Midbrain (tissue), 1 donor: ENCODE results near the gene KRTAP4-7.
"Not testable (repeated sequence)": the region's sequence is repeated elsewhere in the genome, so short reads cannot be mapped to it uniquely, and the experiment has no call there.

Experiments
- DNase-seq: peaks from one replicate; lab custom pipeline; 2025; lab: John Stamatoyannopoulos, UW

KRTAP4-7 gene

GRCh38 chr17:41108728-41109386 lies 24.9 kb downstream of the KRTAP4-7 start:
- not testable (repeated sequence) for DNase-seq

- no peak for DNase-seq
Measured at GRCh38 chr17:41111151-41111885, 27.4 kb downstream of the KRTAP4-7 start.

- no peak for DNase-seq
Measured at GRCh38 chr17:41116297-41116696, 32.3 kb downstream of the KRTAP4-7 start.

- DNase-seq: not testable (repeated sequence)
Measured at GRCh38 chr17:41117846-41118386, 34.0 kb downstream of the KRTAP4-7 start, which contains the start of gene KRTAP4-11. TSS of gene KRTAP4-11 (minus strand) at chr17:41118373. CDS start at chr17:41118315, 58 bp downstream.

- DNase-seq: no peak
Measured at GRCh38 chr17:41118721-41119120, 34.8 kb downstream of the KRTAP4-7 start.

GRCh38 chr17:41119696-41120690 lies 36.0 kb downstream of the KRTAP4-7 start:
- not testable (repeated sequence) for DNase-seq

- DNase-seq: no peak
Measured at GRCh38 chr17:41121742-41122141, 37.8 kb downstream of the KRTAP4-7 start.

- not testable (repeated sequence) for DNase-seq
Measured at GRCh38 chr17:41123292-41123990, 39.5 kb downstream of the KRTAP4-7 start.

GRCh38 chr17:41123991-41124371 lies 40.0 kb downstream of the KRTAP4-7 start, which contains the start of gene KRTAP4-12:
TSS of gene KRTAP4-12 (minus strand) at chr17:41124182. CDS start at chr17:41124122, 60 bp downstream.
- not testable (repeated sequence) for DNase-seq

- DNase-seq: no peak
Measured at GRCh38 chr17:41125064-41125463, 41.1 kb downstream of the KRTAP4-7 start.

GRCh38 chr17:41126412-41126811 lies 42.5 kb downstream of the KRTAP4-7 start:
- DNase-seq: no peak

- DNase-seq: no peak
Measured at GRCh38 chr17:41127371-41127770, 43.4 kb downstream of the KRTAP4-7 start.

- DNase-seq: no peak
Measured at GRCh38 chr17:41131979-41132378, 48.0 kb downstream of the KRTAP4-7 start.

GRCh38 chr17:41133880-41134735 lies 50.2 kb downstream of the KRTAP4-7 start:
- DNase-seq: no peak
